Measurements from ENCODE around the gene HIPK2. TPM values are rescaled to one million over a fixed set of nuclear protein-coding genes. Genes with fewer than 3 reads are reported as not detected.

HIPK2 gene
- polyA plus RNA-seq, 2 of the 4 experiments (the other 2 are of a cell fraction), result 11.3 to 12.1 TPM

- Histone ChIP-seq H3K4me3 (no peak overlapping the region), H3K4me2 (no peak overlapping the region), H3K4me1 (no peaks in the 10 kb centered on the region), H3K27ac (no peak overlapping the region), H3K9me3 (no peaks in the 10 kb centered on the region)
- DNase-seq (ENCODE audit: low read depth in 1 of 2, low spot score in 1 of 2) (no peak), FAIRE-seq (no peak), ATAC-seq (no peak)
- CTCF ChIA-PET, result interaction anchor here (1.0 to 14.0 kb wide), 3 partner anchors 11 to 363 kb away, joined by 3 to 311 read pairs (median 5); no protein-coding TSS in a partner anchor
- WGBS (ENCODE audit: missing lambda C conversion rate), result 92% methylated on average over 6 of the region's 6 CpGs
- TF ChIP-seq BHLHE40 (IDR thresholded peaks at IDR 0.05; ENCODE audit: low read depth, low read length), result no peak
- TF ChIP-seq TFCP2L1 (CRISPR knock-in tag; IDR thresholded peaks at IDR 0.05), result no peak
- TF ChIP-seq POLR2A (IDR thresholded peaks at IDR 0.05; ENCODE audit: low read length), result no peak
- TF ChIP-seq HOXB13 (CRISPR knock-in tag; IDR thresholded peaks at IDR 0.05; ENCODE audit: low read depth), result no peak
- no peak for TF ChIP-seq E2F6 (IDR thresholded peaks at IDR 0.05; ENCODE audit: borderline replicate concordance, low read depth)
- TF ChIP-seq NPAS2 (CRISPR knock-in tag; IDR thresholded peaks at IDR 0.05; ENCODE audit: borderline replicate concordance), result no peak
- TF ChIP-seq EHMT2 (IDR thresholded peaks at IDR 0.05; ENCODE audit: low read depth), result no peak
- no peak for TF ChIP-seq FOSL2 (IDR thresholded peaks at IDR 0.05)
- TF ChIP-seq FOSL2 (CRISPR knock-in tag; IDR thresholded peaks at IDR 0.05), result no peak
- no peak for TF ChIP-seq POLR2AphosphoS2 (conservative IDR thresholded peaks at IDR 0.05; ENCODE audit: low read length)
- no peak for TF ChIP-seq ELK1 (IDR thresholded peaks at IDR 0.05; ENCODE audit: low read depth, low read length)
- TF ChIP-seq MAZ (IDR thresholded peaks at IDR 0.05; ENCODE audit: borderline replicate concordance, low read depth, low read length), result no peak
- TF ChIP-seq SMC3 (IDR thresholded peaks at IDR 0.05), result no peak
- no peak for TF ChIP-seq RFX5 (IDR thresholded peaks at IDR 0.05)
- TF ChIP-seq EHF (CRISPR knock-in tag; IDR thresholded peaks at IDR 0.05), result no peak
- TF ChIP-seq RAD21 (conservative IDR thresholded peaks at IDR 0.05 in 1 of 2, IDR thresholded peaks at IDR 0.05 in 1 of 2), result no peak
- TF ChIP-seq EP300 (IDR thresholded peaks at IDR 0.05), result no peak
- TF ChIP-seq MYC (IDR thresholded peaks at IDR 0.05; ENCODE audit: borderline replicate concordance, low read length), result no peak
- POLR2A ChIA-PET, result no interaction called here
Observed at GRCh38 chr7:139639563-139639962, 138.2 kb downstream of the HIPK2 start.

GRCh38 chr7:139635526-139636302, 142.1 kb downstream of the HIPK2 start:
- no peak overlapping the region for H3K27ac ChIP-seq
- H3K9me3 ChIP-seq, result no peaks in the 10 kb centered on the region
- ChIA-PET POLR2A (no interaction called here), CTCF (interaction anchor here (0.8 to 14.0 kb wide), 4 partner anchors 10 to 367 kb away, joined by 3 to 311 read pairs (median 12); no protein-coding TSS in a partner anchor)
- FAIRE-seq, result no peak
- ATAC-seq, result no peak
- no peak overlapping the region for H3K4me2 ChIP-seq
- H3K4me3 ChIP-seq, result no peak overlapping the region
- H3K4me1 ChIP-seq, result no peaks in the 10 kb centered on the region
- 93% methylated on average over 27 of the region's 27 CpGs for WGBS (ENCODE audit: missing lambda C conversion rate)
- no peak for TF ChIP-seq JUNB (IDR thresholded peaks at IDR 0.05)
- TF ChIP-seq RAD21 (conservative IDR thresholded peaks at IDR 0.05 in 1 of 2, IDR thresholded peaks at IDR 0.05 in 1 of 2), result no peak
- no peak for TF ChIP-seq ZNF302 (CRISPR knock-in tag; IDR thresholded peaks at IDR 0.05)
- TF ChIP-seq RNF2 (IDR thresholded peaks at IDR 0.05; ENCODE audit: borderline replicate concordance, low read depth), result no peak
- TF ChIP-seq E2F6 (IDR thresholded peaks at IDR 0.05; ENCODE audit: borderline replicate concordance, low read depth), result no peak
- no peak for TF ChIP-seq NFE2L2 (conservative IDR thresholded peaks at IDR 0.05; ENCODE audit: low read length)
- DNase-seq (ENCODE audit: low read depth in 1 of 2, low spot score in 1 of 2), result no peak

All from A549 (cell line).